Measurements from ENCODE around the gene KRTAP5-1. TPM values are rescaled to one million over a fixed set of nuclear protein-coding genes. Genes with fewer than 3 reads are reported as not detected.

Gene KRTAP5-1
- total RNA-seq, 1 experiment from 2014 or later: not detected

DNA sequence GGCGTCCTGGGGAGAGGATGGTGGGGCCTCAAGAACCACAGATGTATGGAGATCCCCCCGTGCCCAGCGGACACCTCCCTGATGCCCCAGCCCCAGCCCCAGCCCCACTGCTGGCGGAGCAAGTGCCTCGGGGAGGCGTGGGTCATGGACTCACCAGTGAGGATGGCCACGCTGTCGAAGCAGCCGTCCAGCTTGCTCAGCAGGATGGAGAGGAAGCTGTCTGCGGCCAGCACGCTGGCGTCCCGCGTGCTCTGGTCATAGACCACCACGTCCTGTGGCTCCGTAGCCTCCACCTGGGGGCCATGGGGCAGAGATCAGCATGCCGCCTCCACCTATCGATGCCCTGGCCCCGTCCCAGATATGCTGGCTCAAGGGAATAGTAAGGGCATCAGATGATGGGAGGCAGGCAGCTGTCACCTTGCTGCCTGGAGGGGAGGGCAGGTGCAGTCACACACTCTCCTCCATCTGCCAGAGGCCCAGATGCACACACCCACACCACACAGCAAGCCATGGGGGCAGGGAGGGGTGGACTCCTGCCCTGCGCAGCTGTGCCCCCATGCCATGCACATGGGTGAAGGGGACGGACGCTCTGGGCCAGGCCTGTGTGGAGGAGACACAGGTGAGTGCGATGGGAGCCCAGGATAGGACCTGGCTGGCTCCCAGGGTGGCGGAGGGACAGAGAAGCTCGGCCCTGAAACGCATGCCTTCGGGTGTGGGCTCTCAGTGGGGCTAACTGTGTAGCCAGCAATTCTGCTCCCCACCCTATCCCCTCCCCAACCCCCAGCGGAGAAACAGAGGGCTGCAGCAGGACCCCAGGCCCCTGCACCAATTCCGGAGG, 21.2 kb downstream of the KRTAP5-1 start:
- BruUV-seq (replicated peaks): no TSS peak
- ChIA-PET POLR2A (no interaction called here), CTCF (interaction anchor here (0.9 to 1.7 kb wide), 3 partner anchors 11 to 31 kb away, joined by 3 to 7 read pairs (median 3); no protein-coding TSS in a partner anchor), RAD21 (ENCODE audit: low non-redundant PET in 1 of 2, low total read pairs in 2 of 2, uncharacterized antibody in 2 of 2, unreplicated experiment in 2 of 2) (no interaction called here)
- ATAC-seq (no peak), DNase-seq (ENCODE audit: low read depth, low spot score) (no peak)
- Histone ChIP-seq H3K27me3 (ENCODE audit: insufficient read depth, low read length) (no peaks in the 10 kb centered on the region), H3K4me2 (ENCODE audit: low read length) (no peak overlapping the region), H3K27ac (ENCODE audit: low read depth, low read length) (no peak overlapping the region), H2AFZ (ENCODE audit: low read depth, low read length, poor library complexity, severe bottlenecking) (no peak overlapping the region), H3K9me3 (ENCODE audit: control insufficient read depth in 1 of 2, insufficient read depth in 1 of 2, low read depth in 1 of 2, low read length in 2 of 2) (no peaks in the 10 kb centered on the region), H3K9me2 (ENCODE audit: insufficient read depth) (no peaks in the 10 kb centered on the region), H3K4me1 (ENCODE audit: control insufficient read depth in 1 of 2, insufficient read depth in 2 of 2, low read length in 2 of 2) (peaks cover 14 to 15% of the 10 kb centered on the region in 2 experiments), H3K4me3 (replicated peaks in 1 of 2; ENCODE audit: low read depth in 1 of 2, low read length in 2 of 2) (no peak overlapping the region), H3K9ac (ENCODE audit: low read length) (no peak overlapping the region), H4K20me1 (ENCODE audit: insufficient read depth) (no peaks in the 10 kb centered on the region), H3K36me3 (ENCODE audit: control insufficient read depth in 1 of 2, insufficient read depth in 2 of 2, low read length in 2 of 2) (no peaks in the 10 kb centered on the region; a peak in 1 of 4 replicates), H3K79me2 (ENCODE audit: insufficient read depth, low read length) (no peaks in the 10 kb centered on the region)
- TF ChIP-seq POLR2AphosphoS5 (IDR thresholded peaks at IDR 0.05; ENCODE audit: low read depth, low read length): no peak
- TF ChIP-seq EZH2 (IDR thresholded peaks at IDR 0.05): no peak
- TF ChIP-seq RAD21 (IDR thresholded peaks at IDR 0.05; ENCODE audit: low read depth): no peak
- no peak for TF ChIP-seq JUND (IDR thresholded peaks at IDR 0.05)
- TF ChIP-seq SIN3A (IDR thresholded peaks at IDR 0.05; ENCODE audit: low read depth): no peak
- TF ChIP-seq YY1 (IDR thresholded peaks at IDR 0.05; ENCODE audit: extremely low read depth, insufficient replicate concordance, low read depth, low read length): no peak
- no peak for TF ChIP-seq EGR1 (IDR thresholded peaks at IDR 0.05; ENCODE audit: low read depth)
- TF ChIP-seq SRF (IDR thresholded peaks at IDR 0.05; ENCODE audit: low read depth): no peak
- no peak for TF ChIP-seq ZBTB33 (IDR thresholded peaks at IDR 0.05; ENCODE audit: extremely low read depth, insufficient replicate concordance, low read length)
- TF ChIP-seq, protein P1, sequence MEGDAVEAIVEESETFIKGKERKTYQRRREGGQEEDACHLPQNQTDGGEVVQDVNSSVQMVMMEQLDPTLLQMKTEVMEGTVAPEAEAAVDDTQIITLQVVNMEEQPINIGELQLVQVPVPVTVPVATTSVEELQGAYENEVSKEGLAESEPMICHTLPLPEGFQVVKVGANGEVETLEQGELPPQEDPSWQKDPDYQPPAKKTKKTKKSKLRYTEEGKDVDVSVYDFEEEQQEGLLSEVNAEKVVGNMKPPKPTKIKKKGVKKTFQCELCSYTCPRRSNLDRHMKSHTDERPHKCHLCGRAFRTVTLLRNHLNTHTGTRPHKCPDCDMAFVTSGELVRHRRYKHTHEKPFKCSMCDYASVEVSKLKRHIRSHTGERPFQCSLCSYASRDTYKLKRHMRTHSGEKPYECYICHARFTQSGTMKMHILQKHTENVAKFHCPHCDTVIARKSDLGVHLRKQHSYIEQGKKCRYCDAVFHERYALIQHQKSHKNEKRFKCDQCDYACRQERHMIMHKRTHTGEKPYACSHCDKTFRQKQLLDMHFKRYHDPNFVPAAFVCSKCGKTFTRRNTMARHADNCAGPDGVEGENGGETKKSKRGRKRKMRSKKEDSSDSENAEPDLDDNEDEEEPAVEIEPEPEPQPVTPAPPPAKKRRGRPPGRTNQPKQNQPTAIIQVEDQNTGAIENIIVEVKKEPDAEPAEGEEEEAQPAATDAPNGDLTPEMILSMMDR (IDR thresholded peaks at IDR 0.05 in 2 of 3, conservative IDR thresholded peaks at IDR 0.05 in 1 of 3; ENCODE audit: borderline replicate concordance in 1 of 3, insufficient read depth in 1 of 3, low read depth in 2 of 3, low read length in 2 of 3): no peak
- no peak for TF ChIP-seq SP1 (IDR thresholded peaks at IDR 0.05; ENCODE audit: low read depth)
- no peak for TF ChIP-seq CEBPB (IDR thresholded peaks at IDR 0.05; ENCODE audit: low read depth)
- no peak for TF ChIP-seq ZNF274 (IDR thresholded peaks at IDR 0.05; ENCODE audit: low read depth, low read length)
- TF ChIP-seq, protein P2, sequence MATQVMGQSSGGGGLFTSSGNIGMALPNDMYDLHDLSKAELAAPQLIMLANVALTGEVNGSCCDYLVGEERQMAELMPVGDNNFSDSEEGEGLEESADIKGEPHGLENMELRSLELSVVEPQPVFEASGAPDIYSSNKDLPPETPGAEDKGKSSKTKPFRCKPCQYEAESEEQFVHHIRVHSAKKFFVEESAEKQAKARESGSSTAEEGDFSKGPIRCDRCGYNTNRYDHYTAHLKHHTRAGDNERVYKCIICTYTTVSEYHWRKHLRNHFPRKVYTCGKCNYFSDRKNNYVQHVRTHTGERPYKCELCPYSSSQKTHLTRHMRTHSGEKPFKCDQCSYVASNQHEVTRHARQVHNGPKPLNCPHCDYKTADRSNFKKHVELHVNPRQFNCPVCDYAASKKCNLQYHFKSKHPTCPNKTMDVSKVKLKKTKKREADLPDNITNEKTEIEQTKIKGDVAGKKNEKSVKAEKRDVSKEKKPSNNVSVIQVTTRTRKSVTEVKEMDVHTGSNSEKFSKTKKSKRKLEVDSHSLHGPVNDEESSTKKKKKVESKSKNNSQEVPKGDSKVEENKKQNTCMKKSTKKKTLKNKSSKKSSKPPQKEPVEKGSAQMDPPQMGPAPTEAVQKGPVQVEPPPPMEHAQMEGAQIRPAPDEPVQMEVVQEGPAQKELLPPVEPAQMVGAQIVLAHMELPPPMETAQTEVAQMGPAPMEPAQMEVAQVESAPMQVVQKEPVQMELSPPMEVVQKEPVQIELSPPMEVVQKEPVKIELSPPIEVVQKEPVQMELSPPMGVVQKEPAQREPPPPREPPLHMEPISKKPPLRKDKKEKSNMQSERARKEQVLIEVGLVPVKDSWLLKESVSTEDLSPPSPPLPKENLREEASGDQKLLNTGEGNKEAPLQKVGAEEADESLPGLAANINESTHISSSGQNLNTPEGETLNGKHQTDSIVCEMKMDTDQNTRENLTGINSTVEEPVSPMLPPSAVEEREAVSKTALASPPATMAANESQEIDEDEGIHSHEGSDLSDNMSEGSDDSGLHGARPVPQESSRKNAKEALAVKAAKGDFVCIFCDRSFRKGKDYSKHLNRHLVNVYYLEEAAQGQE (IDR thresholded peaks at IDR 0.05; ENCODE audit: low read depth): no peak
- TF ChIP-seq, protein P3, sequence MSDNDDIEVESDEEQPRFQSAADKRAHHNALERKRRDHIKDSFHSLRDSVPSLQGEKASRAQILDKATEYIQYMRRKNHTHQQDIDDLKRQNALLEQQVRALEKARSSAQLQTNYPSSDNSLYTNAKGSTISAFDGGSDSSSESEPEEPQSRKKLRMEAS (IDR thresholded peaks at IDR 0.05): no peak
- no peak for TF ChIP-seq TCF7L2 (IDR thresholded peaks at IDR 0.05; ENCODE audit: borderline replicate concordance, extremely low read depth, insufficient read depth, insufficient read length)
- intact Hi-C loops (cut with micrococcal nuclease): no loop called here

Measured in HCT116 (cell line).